ENCODE measurements around the gene NEGR1.

DNA sequence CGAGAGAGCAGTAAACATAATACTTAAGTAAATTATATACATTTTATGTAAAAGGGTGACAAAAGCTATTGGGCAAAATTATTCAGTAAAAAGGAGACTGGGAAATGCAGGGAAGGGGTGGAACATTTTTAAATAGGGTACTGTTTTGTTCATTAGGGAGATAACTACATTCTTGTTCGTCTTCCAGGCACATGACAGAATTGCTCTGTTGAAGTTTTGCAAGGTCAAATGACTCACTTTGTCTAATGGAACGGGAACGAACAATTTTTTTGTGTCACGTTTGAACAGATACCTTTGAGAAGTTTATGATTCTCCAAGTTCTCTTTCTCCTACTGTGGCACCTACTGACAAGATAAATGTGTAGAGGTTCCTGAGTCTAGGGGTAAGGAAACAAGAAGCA, 819.2 kb downstream of the NEGR1 start:
- TF ChIP-seq, protein P1, sequence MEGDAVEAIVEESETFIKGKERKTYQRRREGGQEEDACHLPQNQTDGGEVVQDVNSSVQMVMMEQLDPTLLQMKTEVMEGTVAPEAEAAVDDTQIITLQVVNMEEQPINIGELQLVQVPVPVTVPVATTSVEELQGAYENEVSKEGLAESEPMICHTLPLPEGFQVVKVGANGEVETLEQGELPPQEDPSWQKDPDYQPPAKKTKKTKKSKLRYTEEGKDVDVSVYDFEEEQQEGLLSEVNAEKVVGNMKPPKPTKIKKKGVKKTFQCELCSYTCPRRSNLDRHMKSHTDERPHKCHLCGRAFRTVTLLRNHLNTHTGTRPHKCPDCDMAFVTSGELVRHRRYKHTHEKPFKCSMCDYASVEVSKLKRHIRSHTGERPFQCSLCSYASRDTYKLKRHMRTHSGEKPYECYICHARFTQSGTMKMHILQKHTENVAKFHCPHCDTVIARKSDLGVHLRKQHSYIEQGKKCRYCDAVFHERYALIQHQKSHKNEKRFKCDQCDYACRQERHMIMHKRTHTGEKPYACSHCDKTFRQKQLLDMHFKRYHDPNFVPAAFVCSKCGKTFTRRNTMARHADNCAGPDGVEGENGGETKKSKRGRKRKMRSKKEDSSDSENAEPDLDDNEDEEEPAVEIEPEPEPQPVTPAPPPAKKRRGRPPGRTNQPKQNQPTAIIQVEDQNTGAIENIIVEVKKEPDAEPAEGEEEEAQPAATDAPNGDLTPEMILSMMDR (IDR thresholded peaks at IDR 0.05), result no peak
- TF ChIP-seq POLR2A (IDR thresholded peaks at IDR 0.05), result no peak
